Upper lobe of right lung (tissue), 1 donor: Measurements from ENCODE around the gene PLEKHN1. TPM values are rescaled to one million over a fixed set of nuclear protein-coding genes. Genes with fewer than 3 reads are reported as not detected.
"Not testable (repeated sequence)": the region's sequence is repeated elsewhere in the genome, so short reads cannot be mapped to it uniquely, and the experiment has no call there.

Experiments
- ATAC-seq: fragments of 200-7000 bp; cut with Tn5 transposase; one replicate; pipeline ENCODE4 v1.9.1; 2020; ENCODE audit warnings: mild to moderate bottlenecking, moderate library complexity
- DNase-seq: peaks from one replicate; pipeline ENCODE4 v3.0.0-alpha.2; 2020
- H3K27ac ChIP-seq: fragments of 200-600 bp; one replicate; pipeline ENCODE4 v1.8.0; 2022
- H3K27me3 ChIP-seq: fragments of 200-600 bp; one replicate; pipeline ENCODE4 v1.8.0; 2022; ENCODE audit warnings: mild to moderate bottlenecking
- H3K36me3 ChIP-seq: fragments of 200-600 bp; one replicate; pipeline ENCODE4 v1.8.0; 2022
- H3K4me1 ChIP-seq: fragments of 200-600 bp; one replicate; pipeline ENCODE4 v1.8.0; 2022
- H3K4me3 ChIP-seq: fragments of 200-600 bp; one replicate; pipeline ENCODE4 v1.8.0; 2022; ENCODE audit warnings: mild to moderate bottlenecking
- H3K9me3 ChIP-seq: fragments of 200-600 bp; one replicate; pipeline ENCODE4 v1.8.0; 2022
- intact Hi-C: fragments of 100-400 bp; cut with DNase I; formaldehyde crosslinking; loops from one replicate; pipeline ENCODE4 v1.11.0; 2022
- total RNA-seq: library from RNA; stranded (reverse); fragmentation: NEBNext Ultra II Directional; extraction: Animal tissue kit (Norgen Biotek cat#: 25700); gene quantifications from one replicate; pipeline ENCODE4 v1.2.1, GENCODE V29; 2021
- TF ChIP-seq, protein P1 (sequence below): fragments of 200-600 bp; IDR thresholded peaks from one replicate; pipeline ENCODE4 v1.8.0; 2022; ENCODE audit warnings: antibody characterized with exemption
- donor health status: DM: no; HTN: yes; CAD: no; lungs with severe emphysema.

PLEKHN1 gene
- total RNA-seq, 1 donor from 2014 or later = 2.1 TPM

DNA sequence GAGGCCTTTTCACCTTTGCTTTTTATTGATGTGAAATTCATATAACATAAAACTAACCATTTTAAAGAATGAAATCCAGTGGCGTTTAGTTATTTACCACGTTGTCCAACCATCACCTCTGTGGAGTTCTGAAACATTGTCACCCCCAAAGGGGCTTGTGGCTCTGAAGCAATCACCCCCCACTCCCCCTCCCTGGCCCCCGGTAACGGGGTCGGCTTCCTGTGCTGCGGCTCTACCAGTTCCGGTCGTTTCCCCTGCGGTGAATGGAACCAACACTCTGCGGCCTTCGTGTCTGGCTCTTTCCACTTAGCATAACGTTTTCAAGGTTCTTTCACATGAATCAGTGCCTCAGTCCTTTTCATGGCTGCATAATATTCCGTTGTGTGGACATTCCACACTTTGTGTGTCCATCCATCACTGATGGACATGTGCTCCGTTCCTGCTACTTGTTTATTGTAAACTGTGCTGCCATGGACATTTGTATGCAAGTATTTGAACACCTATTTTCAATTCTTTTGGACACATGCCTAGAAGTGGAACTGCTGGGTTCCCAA is 45.2 kb downstream of the PLEKHN1 start:
- DNase-seq = no peak
- intact Hi-C loops = no loop called here
- TF ChIP-seq, protein P1, sequence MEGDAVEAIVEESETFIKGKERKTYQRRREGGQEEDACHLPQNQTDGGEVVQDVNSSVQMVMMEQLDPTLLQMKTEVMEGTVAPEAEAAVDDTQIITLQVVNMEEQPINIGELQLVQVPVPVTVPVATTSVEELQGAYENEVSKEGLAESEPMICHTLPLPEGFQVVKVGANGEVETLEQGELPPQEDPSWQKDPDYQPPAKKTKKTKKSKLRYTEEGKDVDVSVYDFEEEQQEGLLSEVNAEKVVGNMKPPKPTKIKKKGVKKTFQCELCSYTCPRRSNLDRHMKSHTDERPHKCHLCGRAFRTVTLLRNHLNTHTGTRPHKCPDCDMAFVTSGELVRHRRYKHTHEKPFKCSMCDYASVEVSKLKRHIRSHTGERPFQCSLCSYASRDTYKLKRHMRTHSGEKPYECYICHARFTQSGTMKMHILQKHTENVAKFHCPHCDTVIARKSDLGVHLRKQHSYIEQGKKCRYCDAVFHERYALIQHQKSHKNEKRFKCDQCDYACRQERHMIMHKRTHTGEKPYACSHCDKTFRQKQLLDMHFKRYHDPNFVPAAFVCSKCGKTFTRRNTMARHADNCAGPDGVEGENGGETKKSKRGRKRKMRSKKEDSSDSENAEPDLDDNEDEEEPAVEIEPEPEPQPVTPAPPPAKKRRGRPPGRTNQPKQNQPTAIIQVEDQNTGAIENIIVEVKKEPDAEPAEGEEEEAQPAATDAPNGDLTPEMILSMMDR = no peak

DNA sequence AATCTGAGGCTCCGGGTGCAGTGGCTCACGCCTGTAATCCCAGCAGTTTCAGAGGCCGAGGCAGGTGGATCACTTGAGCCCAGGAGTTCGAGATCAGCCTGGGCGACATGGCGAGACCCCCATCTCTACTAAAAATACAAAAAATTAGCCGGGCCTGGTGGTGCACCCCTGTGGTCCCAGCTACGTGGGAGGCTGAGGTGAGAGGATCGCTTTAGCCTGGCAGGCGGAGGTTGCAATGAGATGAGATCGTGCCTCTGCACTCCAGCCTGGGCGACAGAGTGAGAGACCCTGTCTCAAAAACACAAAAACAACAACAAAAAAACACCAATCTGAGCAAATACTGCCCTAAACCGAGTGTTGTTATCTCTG is 46.4 kb downstream of the PLEKHN1 start:
- ATAC-seq, H3K36me3 ChIP-seq, H3K9me3 ChIP-seq, H3K27me3 ChIP-seq, intact Hi-C loops, DNase-seq: not testable (repeated sequence)
- Histone ChIP-seq H3K4me1 (peaks cover 13% of the 10 kb centered on the region), H3K27ac (peak overlapping the region; percentile 85), H3K4me3 (peak overlapping the region; percentile 65)

More for the DNA sequence above, 45.2 kb downstream of the PLEKHN1 start:
- H3K27ac ChIP-seq = no peak overlapping the region
- H3K36me3 ChIP-seq = no peaks in the 10 kb centered on the region
- H3K27me3 ChIP-seq = no peaks in the 10 kb centered on the region
- H3K4me3 ChIP-seq = no peak overlapping the region
- H3K4me1 ChIP-seq = peaks cover 13% of the 10 kb centered on the region
- no peaks in the 10 kb centered on the region for H3K9me3 ChIP-seq
- no peak for ATAC-seq

DNA sequence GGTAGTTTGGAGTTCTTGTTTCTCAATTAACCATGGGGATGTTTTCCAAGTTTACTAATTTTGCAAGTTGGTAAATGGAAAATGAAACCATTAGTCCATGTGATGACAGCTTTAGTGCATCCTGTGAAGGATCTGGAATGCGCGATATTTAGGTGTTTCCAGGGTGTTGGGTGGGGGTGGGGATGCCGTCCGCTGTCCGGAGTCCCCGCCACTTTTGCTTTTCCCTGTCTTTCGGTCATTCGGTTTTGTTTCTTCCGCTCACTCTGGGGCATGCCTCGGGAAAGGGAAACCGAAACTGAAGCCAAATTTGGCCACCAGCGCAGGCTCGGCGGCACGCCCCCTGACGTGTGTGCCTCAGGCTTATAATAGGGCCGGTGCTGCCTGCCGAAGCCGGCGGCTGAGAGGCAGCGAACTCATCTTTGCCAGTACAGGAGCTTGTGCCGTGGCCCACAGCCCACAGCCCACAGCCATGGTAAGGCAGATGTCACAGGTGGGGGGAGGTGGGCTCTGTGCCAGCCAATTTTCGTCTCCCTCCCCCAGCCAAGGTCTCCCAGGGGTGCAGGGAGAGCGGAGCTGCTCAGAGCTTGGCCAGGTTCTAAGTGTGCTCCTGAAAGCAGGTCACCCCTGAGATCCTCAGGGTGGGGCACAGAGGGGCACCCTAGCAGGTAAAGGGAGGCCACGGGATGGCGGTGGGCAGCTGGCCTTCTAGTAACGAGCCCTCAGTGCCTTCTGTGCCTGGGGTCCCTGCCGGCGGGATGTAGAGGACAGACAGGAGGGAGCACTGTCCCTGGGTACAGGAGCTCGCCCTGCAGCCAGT is 47.0 kb downstream of the PLEKHN1 start, which contains the start of gene ISG15:
Gene ISG15, plus strand, starts transcription at position 393 of the 817 bp plus-strand sequence. Its CDS starts 77 bp downstream, at position 470.
- TF ChIP-seq, protein P1 = no peak
- DNase-seq (peak; percentile 94), ATAC-seq (peak; percentile 94)
- no peaks in the 10 kb centered on the region for H3K36me3 ChIP-seq
- no peaks in the 10 kb centered on the region for H3K27me3 ChIP-seq
- intact Hi-C loops = no loop called here
- peak within 1 kb of the TSS; percentile 65 for H3K4me3 ChIP-seq
- H3K4me1 ChIP-seq = peaks cover 13% of the 10 kb centered on the region
- H3K27ac ChIP-seq = peak within 1 kb of the TSS; percentile 85
- H3K9me3 ChIP-seq = no peaks in the 10 kb centered on the region

DNA sequence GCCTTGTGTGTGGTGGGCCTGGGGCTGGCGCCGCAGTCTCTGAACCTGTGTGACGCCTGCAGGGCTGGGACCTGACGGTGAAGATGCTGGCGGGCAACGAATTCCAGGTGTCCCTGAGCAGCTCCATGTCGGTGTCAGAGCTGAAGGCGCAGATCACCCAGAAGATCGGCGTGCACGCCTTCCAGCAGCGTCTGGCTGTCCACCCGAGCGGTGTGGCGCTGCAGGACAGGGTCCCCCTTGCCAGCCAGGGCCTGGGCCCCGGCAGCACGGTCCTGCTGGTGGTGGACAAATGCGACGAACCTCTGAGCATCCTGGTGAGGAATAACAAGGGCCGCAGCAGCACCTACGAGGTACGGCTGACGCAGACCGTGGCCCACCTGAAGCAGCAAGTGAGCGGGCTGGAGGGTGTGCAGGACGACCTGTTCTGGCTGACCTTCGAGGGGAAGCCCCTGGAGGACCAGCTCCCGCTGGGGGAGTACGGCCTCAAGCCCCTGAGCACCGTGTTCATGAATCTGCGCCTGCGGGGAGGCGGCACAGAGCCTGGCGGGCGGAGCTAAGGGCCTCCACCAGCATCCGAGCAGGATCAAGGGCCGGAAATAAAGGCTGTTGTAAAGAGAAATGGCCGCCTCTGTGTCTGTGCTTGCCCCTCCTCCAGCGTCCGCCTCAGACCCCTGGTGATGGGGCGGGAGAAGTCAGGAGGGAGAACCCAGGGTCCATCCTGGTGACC is 47.8 kb downstream of the PLEKHN1 start:
- DNase-seq (no peak), ATAC-seq (no peak)
- peak overlapping the region; percentile 65 for H3K4me3 ChIP-seq
- peaks cover 17% of the 10 kb centered on the region for H3K4me1 ChIP-seq
- H3K36me3 ChIP-seq = no peaks in the 10 kb centered on the region
- H3K27me3 ChIP-seq = no peaks in the 10 kb centered on the region
- intact Hi-C loops = no loop called here
- TF ChIP-seq, protein P1 = no peak
- H3K27ac ChIP-seq = peak overlapping the region; percentile 85
- no peaks in the 10 kb centered on the region for H3K9me3 ChIP-seq

DNA sequence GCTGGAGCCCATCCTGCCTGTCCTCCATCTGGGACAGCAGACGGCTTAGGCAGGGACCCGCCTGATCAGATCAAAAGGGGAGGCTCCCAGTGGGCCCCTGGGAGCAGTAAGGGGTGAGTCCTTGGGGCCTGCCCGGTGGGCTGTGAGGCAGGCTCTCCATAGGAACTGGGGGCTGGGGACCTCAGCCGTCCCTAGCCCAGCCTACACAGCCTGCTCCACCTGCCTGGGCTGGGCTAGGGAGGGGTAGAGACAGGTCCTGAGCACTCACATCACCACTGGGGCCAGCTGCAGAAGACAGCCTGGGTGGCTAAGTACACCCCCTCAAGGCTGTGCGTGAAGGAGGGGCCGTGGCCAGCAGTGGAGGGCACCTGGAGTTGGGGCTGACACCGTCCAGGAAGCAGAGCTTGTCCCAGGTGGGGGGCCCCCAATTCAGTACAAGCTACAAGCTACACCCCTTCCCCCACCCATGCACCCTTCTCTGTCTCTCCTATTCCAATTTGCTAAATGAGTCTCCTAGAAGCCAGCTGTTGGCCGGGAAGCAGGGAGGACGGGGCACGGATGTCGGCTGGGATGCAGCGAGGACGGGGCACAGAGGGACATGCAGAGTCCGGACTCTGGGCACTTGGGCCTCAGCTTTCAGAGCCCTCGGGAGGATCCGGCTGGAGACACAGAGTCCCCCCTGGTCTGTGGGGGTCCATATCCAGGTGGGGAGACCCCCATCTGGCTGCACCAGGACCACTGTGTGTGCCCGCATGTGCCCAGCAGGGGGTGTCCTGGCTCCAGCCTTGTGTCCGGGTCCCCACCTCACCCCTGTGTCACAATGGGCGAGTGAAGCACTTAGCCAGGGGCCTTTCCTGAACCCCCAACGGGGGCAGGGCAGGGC is 48.8 kb downstream of the PLEKHN1 start:
- ATAC-seq (no peak), DNase-seq (no peak)
- H3K27ac ChIP-seq = peak overlapping the region; percentile 85
- no peaks in the 10 kb centered on the region for H3K27me3 ChIP-seq
- peak overlapping the region; percentile 65 for H3K4me3 ChIP-seq
- H3K36me3 ChIP-seq = no peaks in the 10 kb centered on the region
- TF ChIP-seq, protein P1 = peak; percentile 37
- intact Hi-C loops = no loop called here
- H3K9me3 ChIP-seq = no peaks in the 10 kb centered on the region
- H3K4me1 ChIP-seq = peaks cover 17% of the 10 kb centered on the region

DNA sequence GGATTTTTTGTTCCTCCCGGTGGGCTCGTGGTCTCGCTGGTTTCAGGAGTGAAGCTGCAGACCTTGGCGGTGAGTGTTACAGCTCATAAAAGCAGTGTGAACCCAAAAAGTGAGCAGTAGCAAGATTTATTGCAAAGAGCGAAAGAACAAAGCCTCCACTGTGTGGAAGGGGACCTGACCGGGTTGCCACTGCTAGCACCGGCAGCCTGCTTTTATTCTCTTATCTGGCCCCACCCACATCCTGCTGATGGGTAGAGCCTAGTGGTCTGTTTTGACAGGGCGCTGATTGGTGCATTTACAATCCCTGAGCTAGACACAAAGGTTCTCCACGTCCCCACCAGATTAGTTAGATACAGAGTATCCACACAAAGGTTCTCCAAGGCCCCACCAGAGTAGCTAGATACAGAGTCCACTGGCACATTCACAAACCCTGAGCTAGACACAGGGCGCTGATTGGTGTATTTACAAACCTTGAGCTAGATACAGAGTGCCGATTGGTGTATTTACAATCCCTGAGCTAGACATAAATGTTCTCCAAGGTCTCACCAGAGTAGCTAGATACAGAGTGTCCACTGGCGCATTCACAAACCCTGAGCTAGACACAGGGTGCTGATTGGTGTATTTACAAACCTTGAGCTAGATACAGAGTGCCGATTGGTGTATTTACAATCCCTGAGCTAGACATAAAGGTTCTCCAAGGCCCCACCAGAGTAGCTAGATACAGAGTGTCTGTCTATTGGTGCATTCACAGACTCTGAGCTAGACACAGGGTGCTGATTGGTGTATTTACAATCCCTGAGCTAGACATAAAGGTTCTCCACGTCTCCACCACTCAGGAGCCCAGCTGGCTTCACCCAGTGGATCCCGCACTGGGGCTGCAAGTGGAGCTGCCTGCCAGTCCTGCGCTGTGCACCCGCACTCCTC is 51.4 kb downstream of the PLEKHN1 start:
- H3K9me3 ChIP-seq, intact Hi-C loops, ATAC-seq, H3K4me3 ChIP-seq, H3K27me3 ChIP-seq, H3K36me3 ChIP-seq, DNase-seq, H3K27ac ChIP-seq: not testable (repeated sequence)
- peaks cover 31% of the 10 kb centered on the region for H3K4me1 ChIP-seq

DNA sequence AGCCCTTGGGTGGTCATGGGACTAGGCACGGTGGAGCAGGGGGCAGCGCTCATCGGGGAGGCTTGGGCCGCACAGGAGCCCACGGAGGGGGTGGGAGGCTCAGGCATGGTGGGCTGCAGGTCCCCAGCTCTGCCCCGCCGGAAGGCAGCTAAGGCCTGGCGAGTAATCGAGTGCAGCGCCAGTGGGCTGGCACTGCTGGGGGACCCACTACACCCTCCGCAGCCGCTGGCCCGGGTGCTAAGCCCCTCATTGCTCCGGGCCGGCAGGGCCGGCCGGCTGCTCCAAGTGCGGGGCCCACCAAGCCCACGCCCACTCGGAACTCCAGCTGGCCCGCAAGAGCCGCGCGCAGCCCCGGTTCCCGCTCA is 52.0 kb downstream of the PLEKHN1 start:
- not testable (repeated sequence) for DNase-seq, ATAC-seq

More for the DNA sequence above, 52.0 kb downstream of the PLEKHN1 start:
- peaks cover 29% of the 10 kb centered on the region for H3K4me1 ChIP-seq
- H3K27ac ChIP-seq, H3K36me3 ChIP-seq, H3K9me3 ChIP-seq, H3K4me3 ChIP-seq, intact Hi-C loops, H3K27me3 ChIP-seq: not testable (repeated sequence)
